HG03066 (cell line): ENCODE data around the gene CEP250.
"Not testable (repeated sequence)": the region's sequence is repeated elsewhere in the genome, so short reads cannot be mapped to it uniquely, and the experiment has no call there.

Source experiments
- ATAC-seq: cut with Tn5 transposase; IDR thresholded peaks from one replicate; pipeline ENCODE4 v1.9.1; 2021; ENCODE audit warnings: low read depth; ENCODE audit not compliant: unreplicated experiment

Gene CEP250

DNA sequence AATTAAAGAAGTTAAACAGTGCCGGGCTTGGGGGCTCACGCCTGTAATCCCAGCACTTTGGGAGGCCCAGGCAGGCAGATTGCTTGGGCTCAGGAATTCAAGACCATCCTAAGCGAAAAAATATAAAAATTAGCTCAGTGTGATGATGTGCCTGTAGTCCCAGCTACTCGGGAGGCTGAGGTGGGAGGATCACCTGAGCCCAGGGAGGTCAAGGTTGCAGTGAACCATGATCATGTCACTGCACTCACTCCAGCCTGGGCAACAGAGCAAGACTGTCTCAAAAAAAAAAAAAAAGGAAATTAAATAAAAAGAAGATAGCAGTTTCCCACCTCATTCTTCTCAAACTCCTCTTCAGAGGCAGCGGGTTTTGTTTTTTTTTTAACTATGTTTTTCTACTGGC lies 62.4 kb downstream of the CEP250 start:
- not testable (repeated sequence) for ATAC-seq

DNA sequence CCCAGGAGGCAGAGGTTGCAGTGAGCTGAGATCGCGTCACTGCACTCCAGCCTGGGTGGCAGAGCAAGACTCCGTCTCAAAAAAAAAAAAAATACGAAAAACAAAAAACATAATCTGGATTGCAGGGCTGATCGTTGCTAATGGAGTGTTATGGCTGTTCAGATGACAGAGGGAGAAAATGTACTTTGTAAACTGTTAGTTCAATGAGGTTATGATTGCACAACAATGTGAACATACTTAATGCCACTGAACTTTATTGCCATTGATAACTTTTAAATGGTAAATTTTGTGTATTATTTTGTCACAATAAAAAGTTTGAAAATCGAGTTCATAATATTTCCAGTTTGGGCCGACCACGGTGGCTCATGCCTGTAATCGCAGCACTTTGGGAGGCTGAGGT lies 63.6 kb downstream of the CEP250 start:
- ATAC-seq = no peak

DNA sequence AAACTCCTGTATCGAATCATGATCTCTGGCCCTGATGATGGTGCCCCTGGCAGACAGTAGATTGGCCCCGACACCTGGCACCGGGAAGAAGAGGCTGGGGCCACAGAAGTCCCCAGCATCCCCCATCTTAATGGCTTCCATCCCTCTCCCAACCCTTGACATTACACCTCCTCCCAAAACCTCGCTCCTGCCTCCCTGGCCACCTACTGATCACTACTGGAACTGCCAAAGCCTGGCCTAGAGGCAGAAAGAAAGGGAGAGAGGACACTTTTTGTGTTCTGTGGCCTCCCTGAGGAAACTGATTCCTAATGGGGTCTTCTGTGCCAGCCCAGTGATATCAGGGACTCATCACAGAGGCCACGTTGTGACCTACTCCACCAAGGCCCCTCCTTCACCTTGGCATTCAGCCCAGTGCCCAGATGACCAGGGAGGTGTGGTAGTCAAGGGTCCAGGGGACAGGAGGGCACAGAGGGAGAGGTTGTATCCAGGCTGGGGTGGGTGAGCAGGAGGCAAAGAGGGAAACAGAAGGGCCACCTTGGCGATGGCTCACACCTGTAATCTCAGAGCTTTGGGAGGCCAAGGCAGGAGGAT lies 68.0 kb downstream of the CEP250 start:
- ATAC-seq = no peak

DNA sequence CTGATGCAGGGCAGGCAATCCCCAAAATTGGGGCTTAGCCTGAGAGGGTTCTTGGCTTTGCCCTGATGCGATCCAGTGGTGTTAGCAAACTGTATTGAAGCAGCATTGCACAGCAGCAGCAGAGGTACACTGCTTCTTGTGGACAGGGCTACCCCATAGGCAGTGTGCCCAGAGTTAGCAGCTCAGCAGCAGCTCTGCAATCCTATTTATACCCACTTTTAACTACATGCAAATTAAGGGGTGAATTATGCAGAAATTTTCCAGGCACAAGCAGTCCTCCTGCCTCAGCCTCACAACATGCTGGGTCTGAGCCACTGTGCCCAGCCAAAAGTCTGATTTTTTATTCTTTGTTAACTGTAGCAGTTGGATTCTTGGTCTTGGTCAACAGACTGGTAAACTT lies 70.2 kb downstream of the CEP250 start:
- ATAC-seq = no peak

- no peak for ATAC-seq
Observed at GRCh38 chr20:35527122-35527769, 71.8 kb downstream of the CEP250 start.

DNA sequence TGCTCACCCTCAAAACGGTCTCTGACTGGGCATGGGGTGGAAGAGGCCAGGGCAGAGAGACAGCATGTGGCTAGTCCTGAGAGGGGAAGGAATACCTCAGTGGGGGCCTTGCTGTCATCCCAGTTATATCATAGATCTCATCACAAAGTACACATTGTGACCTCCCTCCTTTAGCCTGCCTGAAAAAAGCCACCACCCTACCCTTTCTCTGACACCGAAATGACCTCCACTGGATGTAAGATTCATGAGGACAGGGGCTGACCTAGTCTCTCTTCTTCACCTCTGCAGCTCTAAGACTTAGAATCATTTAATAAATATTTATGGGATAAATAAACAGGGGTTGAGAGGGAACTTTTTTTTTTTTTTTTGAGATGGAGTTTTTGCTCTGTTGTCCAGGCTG lies 74.2 kb downstream of the CEP250 start, which contains the start of gene C20orf173:
Gene C20orf173 (minus strand): TSS at position 101 of the 400 bp plus-strand sequence. CDS start 279 bp downstream, outside the sequence.
- ATAC-seq = no peak

DNA sequence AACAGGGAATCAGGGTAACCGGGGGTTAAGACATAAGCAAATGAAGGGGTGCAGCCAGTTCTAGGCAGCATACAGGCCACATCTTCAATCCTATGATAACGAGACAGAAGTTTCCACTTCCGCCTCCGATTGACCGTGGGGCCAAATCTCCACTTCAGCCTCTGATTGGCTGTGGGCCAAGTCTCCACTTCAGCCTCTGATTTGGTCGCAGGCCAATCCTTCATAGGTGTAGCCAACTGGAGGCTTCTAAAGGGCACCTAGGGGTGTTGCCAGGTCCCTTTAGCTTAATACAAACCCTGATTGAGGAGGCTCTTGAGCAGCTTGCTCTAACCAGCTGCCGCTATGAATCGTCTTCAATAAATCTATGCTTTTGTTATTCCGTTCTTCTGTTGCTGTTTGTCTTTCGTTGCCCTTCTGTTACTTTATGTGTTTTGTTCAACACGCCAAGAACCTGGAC lies 84.4 kb downstream of the CEP250 start:
- ATAC-seq = peak; percentile 56

DNA sequence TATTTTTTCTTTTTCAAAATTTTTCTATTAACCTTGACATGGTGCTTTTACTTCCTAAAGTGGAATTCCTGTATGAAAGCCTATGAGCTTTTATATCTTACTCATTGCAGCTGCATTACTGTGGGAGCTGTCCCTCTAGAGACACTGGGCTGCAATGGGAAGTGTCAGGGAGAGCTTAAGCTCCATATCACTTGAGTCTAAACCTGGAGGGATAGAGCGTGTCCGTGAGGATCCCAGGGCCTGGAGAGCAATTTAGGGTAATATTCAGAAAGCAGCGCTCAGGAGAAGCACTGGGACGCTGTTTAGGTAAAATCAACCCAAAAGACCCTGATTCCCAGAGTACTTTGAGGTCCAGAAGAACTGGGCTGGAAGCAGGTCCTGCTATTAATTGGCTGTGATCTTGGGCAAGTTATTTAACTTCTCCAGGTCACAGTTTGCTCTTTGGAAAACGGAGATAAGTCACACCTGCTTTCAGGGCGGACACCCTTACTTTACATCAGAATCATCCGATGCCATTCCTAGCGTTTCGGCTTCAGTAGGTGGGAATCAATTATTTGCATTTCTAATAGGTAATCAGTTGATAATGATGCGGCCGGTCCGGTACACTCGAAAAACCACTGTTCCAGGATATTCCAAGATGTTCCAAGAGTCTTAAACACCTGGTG lies 85.9 kb downstream of the CEP250 start:
- no peak for ATAC-seq

GRCh38 chr20:35541783-35542662 lies 86.6 kb downstream of the CEP250 start, which contains the start of gene ERGIC3:
Gene ERGIC3 (plus strand): TSS chr20:35542078. CDS start chr20:35542098, 20 bp downstream.
- peak; percentile 77 for ATAC-seq

DNA sequence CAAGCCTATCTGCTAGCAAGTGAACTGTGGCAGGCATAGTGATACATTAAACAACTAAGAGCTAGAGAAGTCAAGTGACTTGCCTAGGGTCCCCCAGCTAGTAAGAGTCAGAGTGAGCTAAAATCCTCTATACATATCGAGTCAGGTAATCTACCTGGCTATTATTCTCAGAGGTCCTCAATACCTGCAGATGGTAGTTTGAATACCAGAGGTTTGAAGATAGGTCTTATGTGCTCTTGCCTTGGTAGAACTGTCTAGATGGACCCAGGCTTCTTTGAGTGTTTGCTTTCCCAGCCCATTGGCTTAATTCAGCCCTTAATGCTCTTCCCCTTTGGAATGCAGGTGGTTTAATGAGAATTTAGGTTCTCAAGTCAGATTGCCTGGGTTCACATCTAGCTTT lies 87.6 kb downstream of the CEP250 start:
- no peak for ATAC-seq

GRCh38 chr20:35544436-35544835 lies 89.0 kb downstream of the CEP250 start:
- no peak for ATAC-seq

GRCh38 chr20:35544941-35545340 lies 89.5 kb downstream of the CEP250 start:
- ATAC-seq = not testable (repeated sequence)

GRCh38 chr20:35546127-35546526 lies 90.7 kb downstream of the CEP250 start:
- no peak for ATAC-seq

DNA sequence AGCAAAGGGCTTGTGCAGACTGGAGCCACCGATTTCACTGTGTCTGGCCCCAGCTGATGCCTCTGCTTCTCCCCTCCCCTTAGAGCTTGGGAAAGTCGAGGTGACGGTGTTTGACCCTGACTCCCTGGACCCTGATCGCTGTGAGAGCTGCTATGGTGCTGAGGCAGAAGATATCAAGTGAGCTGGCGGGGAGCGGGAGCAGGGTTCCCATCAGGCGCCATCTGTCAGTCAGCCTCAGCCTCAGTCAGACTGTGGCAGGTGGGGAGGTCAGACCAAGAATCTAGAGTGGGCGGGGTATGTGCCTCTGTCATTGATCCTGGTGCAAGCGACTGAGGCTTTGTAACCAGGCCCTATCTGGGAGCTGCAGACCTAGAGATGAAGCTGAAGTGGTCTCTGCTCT lies 91.9 kb downstream of the CEP250 start:
- no peak for ATAC-seq

- ATAC-seq = no peak
Observed at GRCh38 chr20:35551503-35551902, 96.1 kb downstream of the CEP250 start.

GRCh38 chr20:35552914-35553313 lies 97.5 kb downstream of the CEP250 start:
- no peak for ATAC-seq

GRCh38 chr20:35555461-35555860 lies 100.1 kb downstream of the CEP250 start:
- ATAC-seq = not testable (repeated sequence)

- no peak for ATAC-seq
Observed at GRCh38 chr20:35555951-35556645, 100.7 kb downstream of the CEP250 start.

DNA sequence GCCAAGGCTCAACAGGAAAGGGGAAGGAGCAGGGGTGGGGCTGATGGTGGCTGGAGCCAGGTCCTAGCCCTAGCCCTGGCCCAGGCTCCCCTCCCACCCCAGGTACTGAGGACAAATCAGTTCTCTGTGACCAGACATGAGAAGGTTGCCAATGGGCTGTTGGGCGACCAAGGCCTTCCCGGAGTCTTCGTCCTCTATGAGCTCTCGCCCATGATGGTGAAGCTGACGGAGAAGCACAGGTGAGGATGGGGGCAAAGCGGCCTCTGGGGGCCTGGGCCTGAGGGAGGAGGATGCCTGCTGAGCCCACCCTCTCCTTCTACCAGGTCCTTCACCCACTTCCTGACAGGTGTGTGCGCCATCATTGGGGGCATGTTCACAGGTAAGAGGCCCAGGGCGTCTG lies 101.5 kb downstream of the CEP250 start:
- no peak for ATAC-seq

DNA sequence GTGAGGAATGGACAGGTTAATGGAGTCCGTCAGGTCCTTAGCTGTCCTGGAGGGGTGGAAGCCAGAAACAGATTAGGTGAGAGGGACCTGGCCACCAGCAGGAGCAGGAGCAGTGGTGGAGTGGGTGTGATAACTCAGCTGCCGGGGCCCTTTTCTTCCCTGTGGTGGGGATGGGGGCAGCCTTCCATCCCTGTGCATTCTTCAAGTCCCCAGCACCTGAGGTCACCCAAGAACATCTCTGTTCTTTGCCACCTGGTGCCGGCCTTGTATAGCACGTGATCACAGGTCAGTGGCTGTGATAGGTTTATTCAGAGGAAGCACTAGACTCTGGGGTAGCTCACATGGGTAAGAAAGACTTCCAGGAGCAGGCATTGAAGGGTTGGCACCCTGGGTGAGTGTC lies 103.1 kb downstream of the CEP250 start:
- no peak for ATAC-seq
